Glutamatergic neuron (in vitro differentiated cells): ENCODE measurements around the gene SNTB2. TPM values are rescaled to one million over a fixed set of nuclear protein-coding genes. Genes with fewer than 3 reads are reported as not detected.

Experiments
- DNase-seq: peaks from one replicate; pipeline ENCODE4 v3.0.0; 2022
- H3K27ac Mint-ChIP-seq: one replicate; pipeline ENCODE4 v1.8.0; 2020; ENCODE audit warnings: mild to moderate bottlenecking, mixed read lengths, inconsistent platforms; ENCODE audit not compliant: unreplicated experiment
- H3K27me3 Mint-ChIP-seq: one replicate; pipeline ENCODE4 v1.8.0; 2020; ENCODE audit warnings: mild to moderate bottlenecking, moderate library complexity, mixed read lengths, inconsistent platforms; ENCODE audit not compliant: unreplicated experiment
- H3K36me3 Mint-ChIP-seq: one replicate; pipeline ENCODE4 v1.8.0; 2020; ENCODE audit warnings: mild to moderate bottlenecking, mixed read lengths, inconsistent platforms; ENCODE audit not compliant: unreplicated experiment
- H3K4me1 Mint-ChIP-seq: one replicate; pipeline ENCODE4 v1.8.0; 2020; ENCODE audit warnings: mild to moderate bottlenecking, low read depth, mixed read lengths, inconsistent platforms; ENCODE audit not compliant: unreplicated experiment
- H3K4me3 Mint-ChIP-seq: one replicate; pipeline ENCODE4 v1.8.0; 2020; ENCODE audit warnings: mild to moderate bottlenecking, mixed read lengths, inconsistent platforms; ENCODE audit not compliant: unreplicated experiment
- H3K9me3 Mint-ChIP-seq: one replicate; pipeline ENCODE4 v1.8.0; 2020; ENCODE audit warnings: mild to moderate bottlenecking, moderate library complexity, mixed read lengths, inconsistent platforms; ENCODE audit not compliant: unreplicated experiment
- total RNA-seq: library from RNA; stranded (reverse); fragmentation: NEBNext Ultra II Directional; extraction: Animal tissue kit (Norgen Biotek cat#: 25700); gene quantifications from one replicate; pipeline ENCODE4 v1.2.1, GENCODE V29; 2021; ENCODE audit not compliant: unreplicated experiment
- TF ChIP-seq, protein P1 (sequence below): fragments of 200-600 bp; sonication (generic); IDR thresholded peaks from one replicate; pipeline ENCODE4 v1.5.0; 2021; ENCODE audit not compliant: partially characterized antibody, unreplicated experiment

SNTB2 gene
- total RNA-seq, 1 donor from 2014 or later = 26.8 TPM

DNA sequence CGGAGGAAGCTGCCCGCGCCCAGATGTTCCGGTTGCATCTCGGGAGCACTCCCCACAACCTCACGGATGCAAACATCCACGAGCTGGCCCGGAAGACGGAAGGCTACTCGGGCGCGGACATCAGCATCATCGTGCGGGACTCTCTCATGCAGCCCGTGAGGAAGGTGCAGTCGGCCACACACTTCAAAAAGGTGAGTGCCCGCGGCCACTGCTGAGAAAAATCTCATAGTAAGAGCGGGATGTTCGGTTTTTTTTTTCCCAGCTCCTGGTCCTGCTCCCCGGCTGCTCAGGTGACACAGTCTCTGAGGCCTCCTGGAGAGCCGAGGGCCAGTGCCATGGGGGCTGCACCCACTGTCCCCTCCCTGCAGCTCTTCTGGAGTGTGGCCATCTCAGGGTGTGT is 134.1 kb downstream of the SNTB2 start:
- TF ChIP-seq, protein P1, sequence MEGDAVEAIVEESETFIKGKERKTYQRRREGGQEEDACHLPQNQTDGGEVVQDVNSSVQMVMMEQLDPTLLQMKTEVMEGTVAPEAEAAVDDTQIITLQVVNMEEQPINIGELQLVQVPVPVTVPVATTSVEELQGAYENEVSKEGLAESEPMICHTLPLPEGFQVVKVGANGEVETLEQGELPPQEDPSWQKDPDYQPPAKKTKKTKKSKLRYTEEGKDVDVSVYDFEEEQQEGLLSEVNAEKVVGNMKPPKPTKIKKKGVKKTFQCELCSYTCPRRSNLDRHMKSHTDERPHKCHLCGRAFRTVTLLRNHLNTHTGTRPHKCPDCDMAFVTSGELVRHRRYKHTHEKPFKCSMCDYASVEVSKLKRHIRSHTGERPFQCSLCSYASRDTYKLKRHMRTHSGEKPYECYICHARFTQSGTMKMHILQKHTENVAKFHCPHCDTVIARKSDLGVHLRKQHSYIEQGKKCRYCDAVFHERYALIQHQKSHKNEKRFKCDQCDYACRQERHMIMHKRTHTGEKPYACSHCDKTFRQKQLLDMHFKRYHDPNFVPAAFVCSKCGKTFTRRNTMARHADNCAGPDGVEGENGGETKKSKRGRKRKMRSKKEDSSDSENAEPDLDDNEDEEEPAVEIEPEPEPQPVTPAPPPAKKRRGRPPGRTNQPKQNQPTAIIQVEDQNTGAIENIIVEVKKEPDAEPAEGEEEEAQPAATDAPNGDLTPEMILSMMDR = no peak
- peaks cover 6% of the 10 kb centered on the region for H3K27me3 Mint-ChIP-seq
- no peak overlapping the region for H3K4me3 Mint-ChIP-seq
- H3K9me3 Mint-ChIP-seq = peaks cover 4% of the 10 kb centered on the region
- peaks cover 10% of the 10 kb centered on the region for H3K36me3 Mint-ChIP-seq
- no peak for DNase-seq
- peaks cover 3% of the 10 kb centered on the region for H3K4me1 Mint-ChIP-seq
- H3K27ac Mint-ChIP-seq = no peak overlapping the region

DNA sequence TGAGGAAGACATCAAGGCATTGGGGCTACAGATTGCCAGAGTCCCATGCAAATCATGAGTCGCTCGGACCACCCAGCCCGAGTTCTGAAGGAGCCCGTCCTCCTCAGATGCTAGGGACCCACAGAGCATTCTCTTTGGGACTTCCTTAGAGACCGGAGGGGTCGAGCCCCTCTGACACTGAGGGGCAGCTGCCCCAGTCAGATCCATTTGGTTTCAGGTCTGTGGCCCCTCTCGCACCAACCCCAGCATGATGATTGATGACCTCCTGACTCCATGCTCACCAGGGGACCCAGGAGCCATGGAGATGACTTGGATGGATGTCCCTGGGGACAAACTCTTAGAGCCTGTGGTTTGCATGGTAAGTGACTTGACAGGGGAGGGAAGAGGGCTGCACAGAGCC is 135.4 kb downstream of the SNTB2 start:
- Mint-ChIP-seq H3K27ac (no peak overlapping the region), H3K4me1 (peaks cover 2% of the 10 kb centered on the region), H3K9me3 (peaks cover 2% of the 10 kb centered on the region), H3K4me3 (no peak overlapping the region), H3K27me3 (peaks cover 4% of the 10 kb centered on the region), H3K36me3 (peaks cover 10% of the 10 kb centered on the region)
- DNase-seq = no peak
- TF ChIP-seq, protein P1 = no peak

DNA sequence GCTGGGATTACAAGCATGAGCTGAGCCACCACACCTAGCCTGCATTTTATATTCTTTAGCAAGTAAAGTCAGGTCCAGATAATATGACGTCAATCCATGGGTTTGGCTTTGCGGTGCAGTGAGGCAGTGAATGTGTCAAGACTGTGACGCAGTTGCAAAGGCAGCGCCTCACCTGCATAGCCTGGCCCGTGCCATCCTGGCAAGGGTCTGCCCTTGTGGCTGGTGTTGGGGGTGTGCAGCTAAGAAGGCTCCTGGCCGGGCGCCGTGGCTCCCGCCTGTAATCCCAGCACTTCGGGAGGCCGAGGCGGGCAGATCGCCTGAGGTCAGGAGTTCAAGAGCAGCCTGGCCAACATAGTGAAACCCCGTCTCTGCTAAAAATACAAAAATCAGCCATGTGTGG is 136.5 kb downstream of the SNTB2 start:
- no peak overlapping the region for H3K4me3 Mint-ChIP-seq
- peaks cover 10% of the 10 kb centered on the region for H3K36me3 Mint-ChIP-seq
- no peak overlapping the region for H3K27ac Mint-ChIP-seq
- no peak for DNase-seq
- peaks cover 2% of the 10 kb centered on the region for H3K9me3 Mint-ChIP-seq
- H3K4me1 Mint-ChIP-seq = peaks cover 3% of the 10 kb centered on the region
- TF ChIP-seq, protein P1 = no peak
- peaks cover 4% of the 10 kb centered on the region for H3K27me3 Mint-ChIP-seq

DNA sequence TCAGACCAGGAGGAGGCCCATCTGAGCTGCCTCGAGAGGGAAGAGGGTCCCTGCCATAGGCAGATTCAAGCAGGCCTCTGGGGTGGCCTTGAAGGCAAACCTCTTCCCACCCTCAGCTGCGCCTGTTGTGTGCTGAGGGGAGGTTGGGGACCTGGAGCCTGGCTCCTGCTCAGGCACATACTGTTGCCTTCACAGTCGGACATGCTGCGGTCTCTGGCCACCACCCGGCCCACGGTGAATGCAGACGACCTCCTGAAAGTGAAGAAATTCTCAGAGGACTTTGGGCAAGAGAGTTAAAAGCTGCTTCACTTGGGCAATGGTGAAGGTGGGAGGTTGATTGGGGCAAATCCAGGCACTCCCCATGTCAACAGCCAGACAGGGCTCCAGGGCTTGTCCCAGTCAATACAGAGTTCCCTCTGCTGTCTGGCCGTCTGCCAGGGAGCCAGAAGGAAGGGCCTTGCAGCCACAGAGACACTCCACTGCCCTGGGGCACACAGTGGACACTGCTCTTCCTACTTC is 137.1 kb downstream of the SNTB2 start:
- Mint-ChIP-seq H3K27me3 (peaks cover 8% of the 10 kb centered on the region), H3K4me3 (no peak overlapping the region), H3K27ac (no peak overlapping the region), H3K36me3 (peaks cover 10% of the 10 kb centered on the region), H3K4me1 (peaks cover 8% of the 10 kb centered on the region), H3K9me3 (peaks cover 6% of the 10 kb centered on the region)
- DNase-seq = no peak
- TF ChIP-seq, protein P1 = no peak

DNA sequence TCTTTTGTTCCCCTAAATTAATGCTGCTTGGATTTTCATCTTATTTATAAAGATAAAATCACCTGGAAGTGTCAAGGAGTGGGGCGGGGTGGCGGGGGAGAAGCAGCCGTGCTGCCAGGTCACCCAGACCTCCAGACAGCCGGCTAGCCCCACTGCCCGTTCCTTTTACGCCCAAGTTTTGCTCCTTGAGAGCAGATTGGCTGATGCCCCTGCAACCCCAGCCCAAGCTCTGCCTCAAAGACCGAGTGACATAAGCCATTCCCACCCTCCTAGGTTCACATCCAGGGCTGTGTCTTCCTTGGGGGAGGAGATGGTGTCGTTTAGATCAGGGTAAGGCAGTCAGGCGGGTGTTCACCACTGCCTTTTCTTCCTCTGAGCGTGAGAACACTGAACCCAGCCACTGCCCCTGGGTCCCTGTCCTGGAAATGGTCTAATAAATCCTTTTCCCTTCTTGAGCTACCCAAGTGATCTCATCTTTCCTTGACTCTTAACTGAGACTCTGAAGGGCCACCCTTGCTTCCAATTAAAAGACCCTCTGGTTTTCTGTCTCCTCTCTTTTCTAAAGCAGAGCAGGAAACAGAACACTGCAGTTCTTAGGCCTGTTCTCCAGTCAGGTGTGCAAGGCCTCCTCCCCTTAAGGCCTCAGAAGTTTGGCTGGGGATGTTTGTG is 137.8 kb downstream of the SNTB2 start:
- Mint-ChIP-seq H3K27ac (no peak overlapping the region), H3K27me3 (peaks cover 7% of the 10 kb centered on the region), H3K4me3 (no peak overlapping the region), H3K9me3 (peaks cover 8% of the 10 kb centered on the region), H3K4me1 (peaks cover 11% of the 10 kb centered on the region), H3K36me3 (peaks cover 6% of the 10 kb centered on the region)
- TF ChIP-seq, protein P1 = no peak
- no peak for DNase-seq
